HG03095 (cell line): ENCODE measurements around the gene CAMK2B.

ENCODE experiments used
- ATAC-seq: cut with Tn5 transposase; IDR thresholded peaks from one replicate; pipeline ENCODE4 v1.9.1; 2021; ENCODE audit warnings: moderate library complexity; ENCODE audit not compliant: unreplicated experiment

Gene CAMK2B

GRCh38 chr7:44232901-44233715 is 92.3 kb downstream of the CAMK2B start:
- no peak for ATAC-seq

GRCh38 chr7:44232396-44232795 is 93.0 kb downstream of the CAMK2B start:
- ATAC-seq: no peak

GRCh38 chr7:44231088-44231487 is 94.3 kb downstream of the CAMK2B start:
- no peak for ATAC-seq

GRCh38 chr7:44230286-44230685 is 95.1 kb downstream of the CAMK2B start:
- ATAC-seq: no peak

- ATAC-seq: no peak
Observed at GRCh38 chr7:44229546-44230105, 95.8 kb downstream of the CAMK2B start.

GRCh38 chr7:44228571-44229350 is 96.6 kb downstream of the CAMK2B start:
- no peak for ATAC-seq

- ATAC-seq: no peak
Observed at GRCh38 chr7:44227911-44228310, 97.5 kb downstream of the CAMK2B start.

- ATAC-seq: no peak
Observed at GRCh38 chr7:44226396-44226753, 99.0 kb downstream of the CAMK2B start.

GRCh38 chr7:44225566-44226395 is 99.6 kb downstream of the CAMK2B start:
- ATAC-seq: no peak

- ATAC-seq: no peak
Observed at GRCh38 chr7:44224974-44225565, 100.3 kb downstream of the CAMK2B start.

GRCh38 chr7:44224080-44224973 is 101.1 kb downstream of the CAMK2B start:
- no peak for ATAC-seq

- no peak for ATAC-seq
Observed at GRCh38 chr7:44223362-44224079, 101.9 kb downstream of the CAMK2B start.

- no peak for ATAC-seq
Observed at GRCh38 chr7:44222776-44223261, 102.6 kb downstream of the CAMK2B start.

GRCh38 chr7:44222074-44222473 is 103.3 kb downstream of the CAMK2B start:
- ATAC-seq: no peak

GRCh38 chr7:44221231-44221791 is 104.1 kb downstream of the CAMK2B start:
- ATAC-seq: no peak

GRCh38 chr7:44220358-44221112 is 104.9 kb downstream of the CAMK2B start:
- ATAC-seq: no peak

- ATAC-seq: no peak
Observed at GRCh38 chr7:44220046-44220357, 105.4 kb downstream of the CAMK2B start.
